ENCODE measurements around the gene RUNX3.
"Not testable (repeated sequence)": the region's sequence is repeated elsewhere in the genome, so short reads cannot be mapped to it uniquely, and the experiment has no call there.

The RUNX3 gene

GRCh38 chr1:24911651-24912155 is 18.4 kb downstream of the RUNX3 start:
- DNase-seq, result no peak

GRCh38 chr1:24910751-24911650 is 19.1 kb downstream of the RUNX3 start:
- DNase-seq, result no peak

GRCh38 chr1:24910210-24910609 is 19.9 kb downstream of the RUNX3 start:
- no peak for DNase-seq

GRCh38 chr1:24909388-24909898 is 20.6 kb downstream of the RUNX3 start:
- no peak for DNase-seq

- DNase-seq, result no peak
These were observed 21.4 kb downstream of the RUNX3 start for GRCh38 chr1:24908591-24909259.

GRCh38 chr1:24907587-24908294 is 22.3 kb downstream of the RUNX3 start:
- DNase-seq, result not testable (repeated sequence)

- no peak for DNase-seq
These were observed 23.2 kb downstream of the RUNX3 start for GRCh38 chr1:24906760-24907490.

GRCh38 chr1:24905979-24906720 is 23.9 kb downstream of the RUNX3 start:
- DNase-seq, result no peak

- DNase-seq, result no peak
These were observed 24.6 kb downstream of the RUNX3 start for GRCh38 chr1:24905355-24905978.

- DNase-seq, result no peak
These were observed 25.2 kb downstream of the RUNX3 start for GRCh38 chr1:24904731-24905354.

- no peak for DNase-seq
These were observed 25.9 kb downstream of the RUNX3 start for GRCh38 chr1:24903955-24904730.

GRCh38 chr1:24903560-24903954 is 26.5 kb downstream of the RUNX3 start:
- no peak for DNase-seq

GRCh38 chr1:24903011-24903461 is 27.0 kb downstream of the RUNX3 start:
- no peak for DNase-seq

- no peak for DNase-seq
These were observed 27.6 kb downstream of the RUNX3 start for GRCh38 chr1:24902471-24902891.

- no peak for DNase-seq
These were observed 28.1 kb downstream of the RUNX3 start for GRCh38 chr1:24901791-24902470.

- DNase-seq, result no peak
These were observed 28.9 kb downstream of the RUNX3 start for GRCh38 chr1:24900985-24901781.

- no peak for DNase-seq
These were observed 29.6 kb downstream of the RUNX3 start for GRCh38 chr1:24900486-24900849.

Data from NCI-H1105 treated with DMSO at 0.1 percent for 48 hours (cell line).